ENCODE results near the gene HEPN1. TPM values are rescaled to one million over a fixed set of nuclear protein-coding genes. Genes with fewer than 3 reads are reported as not detected.

Gene HEPN1
- total RNA-seq, 1 experiment from 2014 or later, result not detected

DNA sequence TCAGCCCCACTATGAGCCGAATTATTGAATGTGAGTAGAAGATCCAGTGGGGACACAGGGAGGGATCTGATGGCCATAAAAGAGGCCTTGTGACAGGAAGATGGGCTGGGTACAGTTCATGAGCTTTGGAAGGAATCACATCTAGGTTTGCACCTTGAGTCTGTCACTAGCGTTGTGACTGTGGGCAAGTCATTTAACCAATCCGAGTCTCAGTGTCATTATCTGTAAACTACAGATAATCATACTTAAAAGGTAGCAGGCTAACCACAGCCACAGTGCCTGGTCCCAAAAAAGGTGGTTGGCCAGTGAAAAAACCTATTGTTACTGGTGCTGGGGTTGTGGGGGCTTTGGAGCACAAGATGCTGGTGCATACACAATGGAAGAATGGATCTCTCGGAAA lies 3.8 kb downstream of the HEPN1 start:
- Histone ChIP-seq H3K27me3 (ENCODE audit: insufficient read depth, low read depth) (peaks cover 19% of the 10 kb centered on the region; the same call in 1 of the 2 replicates), H3K9me2 (ENCODE audit: insufficient read depth) (no peaks in the 10 kb centered on the region), H4K20me1 (ENCODE audit: insufficient read depth) (no peaks in the 10 kb centered on the region), H3K36me3 (ENCODE audit: low read depth) (no peaks in the 10 kb centered on the region), H3K9me3 (ENCODE audit: insufficient read depth, low read depth) (no peaks in the 10 kb centered on the region), H3K4me3 (no peak overlapping the region), H3K4me1 (replicated peaks; ENCODE audit: insufficient read depth) (no peaks in the 10 kb centered on the region), H3F3A (ENCODE audit: insufficient read depth, low read depth) (no peaks in the 10 kb centered on the region), H2AFZ (no peak overlapping the region), H3K27ac (no peak overlapping the region), H3K4me2 (no peak overlapping the region), H3K79me2 (ENCODE audit: low read depth) (no peaks in the 10 kb centered on the region)
- ChIA-PET POLR2A (ENCODE audit: unreplicated experiment) (no interaction called here), CTCF (no interaction called here)
- intact Hi-C loops (cut with micrococcal nuclease; ENCODE audit: unreplicated experiment), result no loop called here
- BruUV-seq (replicated peaks), result no TSS peak
- TF ChIP-seq, protein P1, sequence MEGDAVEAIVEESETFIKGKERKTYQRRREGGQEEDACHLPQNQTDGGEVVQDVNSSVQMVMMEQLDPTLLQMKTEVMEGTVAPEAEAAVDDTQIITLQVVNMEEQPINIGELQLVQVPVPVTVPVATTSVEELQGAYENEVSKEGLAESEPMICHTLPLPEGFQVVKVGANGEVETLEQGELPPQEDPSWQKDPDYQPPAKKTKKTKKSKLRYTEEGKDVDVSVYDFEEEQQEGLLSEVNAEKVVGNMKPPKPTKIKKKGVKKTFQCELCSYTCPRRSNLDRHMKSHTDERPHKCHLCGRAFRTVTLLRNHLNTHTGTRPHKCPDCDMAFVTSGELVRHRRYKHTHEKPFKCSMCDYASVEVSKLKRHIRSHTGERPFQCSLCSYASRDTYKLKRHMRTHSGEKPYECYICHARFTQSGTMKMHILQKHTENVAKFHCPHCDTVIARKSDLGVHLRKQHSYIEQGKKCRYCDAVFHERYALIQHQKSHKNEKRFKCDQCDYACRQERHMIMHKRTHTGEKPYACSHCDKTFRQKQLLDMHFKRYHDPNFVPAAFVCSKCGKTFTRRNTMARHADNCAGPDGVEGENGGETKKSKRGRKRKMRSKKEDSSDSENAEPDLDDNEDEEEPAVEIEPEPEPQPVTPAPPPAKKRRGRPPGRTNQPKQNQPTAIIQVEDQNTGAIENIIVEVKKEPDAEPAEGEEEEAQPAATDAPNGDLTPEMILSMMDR (conservative IDR thresholded peaks at IDR 0.05), result no peak
- TF ChIP-seq EZH2 (IDR thresholded peaks at IDR 0.05; ENCODE audit: low read depth), result no peak
- no peak for DNase-seq

- TF ChIP-seq EZH2 (IDR thresholded peaks at IDR 0.05; ENCODE audit: low read depth), result no peak
- TF ChIP-seq, protein P1 (conservative IDR thresholded peaks at IDR 0.05), result no peak
Measured at GRCh38 chr11:124923296-124923695, 4.2 kb downstream of the HEPN1 start.

GRCh38 chr11:124928942-124929665 lies 10.1 kb downstream of the HEPN1 start:
- no peak overlapping the region for H3K27ac ChIP-seq
- no peaks in the 10 kb centered on the region for H3K4me1 ChIP-seq (replicated peaks; ENCODE audit: insufficient read depth)
- ChIA-PET CTCF (no interaction called here), POLR2A (ENCODE audit: unreplicated experiment) (no interaction called here)
- no peaks in the 10 kb centered on the region for H3F3A ChIP-seq (ENCODE audit: insufficient read depth, low read depth)
- no peaks in the 10 kb centered on the region for H3K79me2 ChIP-seq (ENCODE audit: low read depth)
- 0 out of 2 replicates have a peak, but pooled peaks cover 10% of the 10 kb centered on the region for H3K27me3 ChIP-seq (ENCODE audit: insufficient read depth, low read depth)
- BruUV-seq (replicated peaks), result no TSS peak
- no peak overlapping the region for H3K4me3 ChIP-seq
- DNase-seq, result no peak
- no peaks in the 10 kb centered on the region for H3K9me2 ChIP-seq (ENCODE audit: insufficient read depth)
- intact Hi-C loops (cut with micrococcal nuclease; ENCODE audit: unreplicated experiment), result no loop called here
- H2AFZ ChIP-seq, result no peak overlapping the region
- TF ChIP-seq, protein P1 (conservative IDR thresholded peaks at IDR 0.05), result no peak
- TF ChIP-seq EZH2 (IDR thresholded peaks at IDR 0.05; ENCODE audit: low read depth), result no peak
- H3K9me3 ChIP-seq (ENCODE audit: insufficient read depth, low read depth), result no peaks in the 10 kb centered on the region
- H4K20me1 ChIP-seq (ENCODE audit: insufficient read depth), result no peaks in the 10 kb centered on the region
- no peak overlapping the region for H3K4me2 ChIP-seq
- H3K36me3 ChIP-seq (ENCODE audit: low read depth), result no peaks in the 10 kb centered on the region

More at GRCh38 chr11:124923296-124923695, 4.2 kb downstream of the HEPN1 start:
- Histone ChIP-seq H2AFZ (no peak overlapping the region), H3K79me2 (ENCODE audit: low read depth) (no peaks in the 10 kb centered on the region), H3K36me3 (ENCODE audit: low read depth) (no peaks in the 10 kb centered on the region), H3F3A (ENCODE audit: insufficient read depth, low read depth) (no peaks in the 10 kb centered on the region), H3K27me3 (ENCODE audit: insufficient read depth, low read depth) (peaks cover 19% of the 10 kb centered on the region; the same call in 1 of the 2 replicates), H3K27ac (no peak overlapping the region), H3K9me3 (ENCODE audit: insufficient read depth, low read depth) (no peaks in the 10 kb centered on the region), H3K4me1 (replicated peaks; ENCODE audit: insufficient read depth) (no peaks in the 10 kb centered on the region), H3K4me3 (no peak overlapping the region), H3K9me2 (ENCODE audit: insufficient read depth) (no peaks in the 10 kb centered on the region), H3K4me2 (no peak overlapping the region), H4K20me1 (ENCODE audit: insufficient read depth) (no peaks in the 10 kb centered on the region)
- POLR2A ChIA-PET (ENCODE audit: unreplicated experiment), result interaction anchor here (0.7 kb wide), 1 partner anchor 32 kb away, joined by 5 read pairs; no protein-coding TSS in a partner anchor
- no TSS peak for BruUV-seq (replicated peaks)
- DNase-seq, result no peak
- CTCF ChIA-PET, result no interaction called here
- intact Hi-C loops (cut with micrococcal nuclease; ENCODE audit: unreplicated experiment), result no loop called here
